Fibroblast of lung (primary cell): ENCODE measurements around the gene ABCG8. TPM values are rescaled to one million over a fixed set of nuclear protein-coding genes. Genes with fewer than 3 reads are reported as not detected.

Source experiments
- DNase-seq, 2 donors: peaks; one replicate each; pipeline versions ENCODE4 v3.0.0 to v3.0.0-alpha.2; 2010; ENCODE audit warnings: low read depth in 2 of 2
- H2AFZ ChIP-seq: 2 replicates; pipeline ENCODE4 v1.5.1; 2012; ENCODE audit warnings: low read length, control low read depth, inconsistent platforms
- H3K27ac ChIP-seq: 2 replicates; pipeline ENCODE4 v1.5.1; 2011; ENCODE audit warnings: low read length, control low read depth; ENCODE audit not compliant: insufficient read depth
- H3K27me3 ChIP-seq: 2 replicates; pipeline ENCODE4 v1.5.1; 2011; ENCODE audit warnings: mild to moderate bottlenecking, low read length; ENCODE audit not compliant: control insufficient read depth, insufficient read depth
- H3K36me3 ChIP-seq: 2 replicates; pipeline ENCODE4 v1.5.1; 2011; ENCODE audit warnings: low read length; ENCODE audit not compliant: control insufficient read depth, insufficient read depth
- H3K4me1 ChIP-seq: 2 replicates; pipeline ENCODE4 v1.5.1; 2011; ENCODE audit warnings: low read length; ENCODE audit not compliant: control insufficient read depth, insufficient read depth; ENCODE audit errors: extremely low read depth
- H3K4me2 ChIP-seq: 2 replicates; pipeline ENCODE4 v1.5.1; 2011; ENCODE audit warnings: low read length, control low read depth; ENCODE audit not compliant: insufficient read depth; ENCODE audit errors: extremely low read depth
- H3K4me3 ChIP-seq, 4 experiments: fragments of 200-600 bp in 1 of 4; sonication (generic) in 1 of 4; replicated peaks in 1 of 4; 2 replicates each; pipeline ENCODE4 v1.5.1; 2011 to 2016; ENCODE audit warnings: low read length in 4 of 4, low read depth in 3 of 4, mild to moderate bottlenecking in 3 of 4, control low read depth in 2 of 4, inconsistent platforms in 1 of 4, mixed read lengths in 1 of 4; ENCODE audit not compliant: insufficient read depth in 1 of 4; ENCODE audit errors: control extremely low read depth in 1 of 4
- H3K79me2 ChIP-seq: 2 replicates; pipeline ENCODE4 v1.5.1; 2012; ENCODE audit warnings: mild to moderate bottlenecking, low read length, inconsistent platforms; ENCODE audit not compliant: control insufficient read depth, insufficient read depth
- H3K9ac ChIP-seq: 2 replicates; pipeline ENCODE4 v1.5.1; 2011; ENCODE audit warnings: mild to moderate bottlenecking, low read length, control low read depth; ENCODE audit not compliant: insufficient read depth
- H3K9me3 ChIP-seq: 2 replicates; pipeline ENCODE4 v1.5.1; 2012; ENCODE audit warnings: low read depth, low read length; ENCODE audit not compliant: control insufficient read depth, insufficient read depth
- H4K20me1 ChIP-seq: 2 replicates; pipeline ENCODE4 v1.5.1; 2011; ENCODE audit warnings: low read length; ENCODE audit not compliant: control insufficient read depth, insufficient read depth; ENCODE audit errors: extremely low read depth
- CTCF ChIP-seq, 2 donors: IDR thresholded peaks in 1 of 2; conservative IDR thresholded peaks in 1 of 2; 1 replicate in 1 of 2; 2 replicates in 1 of 2; pipeline ENCODE4 v1.5.1; 2011 to 2012; ENCODE audit warnings: low read length in 2 of 2, control low read depth in 1 of 2, inconsistent platforms in 1 of 2, low read depth in 1 of 2, mild to moderate bottlenecking in 1 of 2
- EZH2 ChIP-seq: IDR thresholded peaks from 2 replicates; pipeline ENCODE4 v1.5.1; 2012; ENCODE audit warnings: low read length, control low read depth, mild to moderate bottlenecking; ENCODE audit errors: missing control alignments
- polyA plus RNA-seq, 2 donors: library from polyadenylated mRNA; depleted of rRNA in 1 of 2; stranded (reverse) in 1 of 2; unstranded in 1 of 2; fragments of >200 nt; gene quantifications; 2 replicates each; pipeline ENCODE4 v1.2.1, GENCODE V29; 2011 to 2012; ENCODE audit warnings: missing spikeins in 1 of 2
- total RNA-seq: library from RNA; depleted of rRNA; stranded (reverse); fragments of >200 nt; gene quantifications from 2 replicates; pipeline ENCODE4 v1.2.1, GENCODE V29; 2014

The ABCG8 gene
- total and polyA plus RNA-seq, 2 donors (not counting 1 experiment from before 2014, with no cell fraction given): not detected

DNA sequence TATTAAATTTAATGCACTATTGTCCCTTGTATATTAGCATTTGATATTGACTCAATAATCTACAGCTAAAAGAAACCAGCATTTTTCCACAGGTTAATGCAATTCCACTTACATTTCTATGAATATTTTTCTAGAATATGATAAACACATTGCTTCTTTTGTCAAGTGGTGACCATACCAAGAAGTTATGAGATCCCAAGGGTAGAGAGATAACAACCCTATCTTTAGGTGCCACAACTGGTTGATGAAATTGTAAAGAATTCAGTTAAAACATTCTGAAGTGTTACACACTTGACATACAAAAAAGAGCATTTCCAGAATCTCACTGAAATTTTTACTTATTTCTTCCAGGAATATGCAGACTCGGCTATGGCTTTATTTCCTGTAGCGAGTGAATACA is 56.0 kb downstream of the ABCG8 start:
- H3K79me2 ChIP-seq: no peaks in the 10 kb centered on the region
- H3K9me3 ChIP-seq: no peaks in the 10 kb centered on the region
- H4K20me1 ChIP-seq: no peaks in the 10 kb centered on the region
- H3K36me3 ChIP-seq: peaks cover 8% of the 10 kb centered on the region
- H3K27ac ChIP-seq: no peak overlapping the region
- no peak overlapping the region for H3K4me3 ChIP-seq
- H2AFZ ChIP-seq: no peak overlapping the region
- H3K9ac ChIP-seq: no peak overlapping the region
- DNase-seq: no peak
- H3K4me1 ChIP-seq: no peaks in the 10 kb centered on the region
- no peak for TF ChIP-seq CTCF (conservative IDR thresholded peaks at IDR 0.05 in 1 of 2, IDR thresholded peaks at IDR 0.05 in 1 of 2; ENCODE audit: low read depth in 1 of 2, low read length in 2 of 2)
- TF ChIP-seq EZH2: no peak
- H3K27me3 ChIP-seq: no peaks in the 10 kb centered on the region
- no peak overlapping the region for H3K4me2 ChIP-seq

- Histone ChIP-seq H3K9me3 (no peaks in the 10 kb centered on the region), H3K27ac (no peak overlapping the region), H3K4me3 (no peak overlapping the region), H4K20me1 (no peaks in the 10 kb centered on the region), H3K79me2 (no peaks in the 10 kb centered on the region), H2AFZ (no peak overlapping the region), H3K36me3 (peaks cover 10% of the 10 kb centered on the region), H3K9ac (no peak overlapping the region), H3K4me2 (no peak overlapping the region), H3K4me1 (no peaks in the 10 kb centered on the region), H3K27me3 (no peaks in the 10 kb centered on the region)
- no peak for TF ChIP-seq EZH2
- TF ChIP-seq CTCF (conservative IDR thresholded peaks at IDR 0.05 in 1 of 2, IDR thresholded peaks at IDR 0.05 in 1 of 2; ENCODE audit: low read depth in 1 of 2, low read length in 2 of 2): no peak
- DNase-seq: no peak
Observed at GRCh38 chr2:43896906-43897305, 58.1 kb downstream of the ABCG8 start.

DNA sequence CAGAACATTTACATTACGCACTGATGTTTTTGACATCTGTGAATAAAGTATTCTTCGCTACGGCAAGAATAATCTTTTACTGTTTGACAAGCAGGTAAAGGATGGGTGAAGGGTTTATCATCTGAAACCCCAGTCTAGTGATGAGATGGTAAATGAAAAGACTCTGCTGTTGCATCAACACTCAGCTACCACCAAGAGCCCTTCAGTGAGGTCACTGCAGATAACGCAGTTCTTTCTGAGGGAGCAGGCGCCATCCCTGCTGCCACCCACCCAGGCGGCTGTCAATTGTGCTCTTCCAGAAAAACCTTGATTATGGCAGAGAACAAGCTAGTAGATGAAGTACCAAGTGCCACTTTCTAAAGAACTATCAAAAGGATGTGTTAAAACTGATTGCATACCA is 58.7 kb downstream of the ABCG8 start:
- TF ChIP-seq EZH2: no peak
- no peak for TF ChIP-seq CTCF (conservative IDR thresholded peaks at IDR 0.05 in 1 of 2, IDR thresholded peaks at IDR 0.05 in 1 of 2; ENCODE audit: low read depth in 1 of 2, low read length in 2 of 2)
- Histone ChIP-seq H3K4me2 (no peak overlapping the region), H2AFZ (no peak overlapping the region), H4K20me1 (no peaks in the 10 kb centered on the region), H3K9me3 (no peaks in the 10 kb centered on the region), H3K27me3 (no peaks in the 10 kb centered on the region), H3K9ac (no peak overlapping the region), H3K36me3 (peaks cover 4% of the 10 kb centered on the region), H3K4me1 (no peaks in the 10 kb centered on the region), H3K79me2 (no peaks in the 10 kb centered on the region), H3K27ac (no peak overlapping the region), H3K4me3 (no peak overlapping the region)
- DNase-seq: no peak
